ENCODE results near the gene ABHD17C.

The ABHD17C gene

DNA sequence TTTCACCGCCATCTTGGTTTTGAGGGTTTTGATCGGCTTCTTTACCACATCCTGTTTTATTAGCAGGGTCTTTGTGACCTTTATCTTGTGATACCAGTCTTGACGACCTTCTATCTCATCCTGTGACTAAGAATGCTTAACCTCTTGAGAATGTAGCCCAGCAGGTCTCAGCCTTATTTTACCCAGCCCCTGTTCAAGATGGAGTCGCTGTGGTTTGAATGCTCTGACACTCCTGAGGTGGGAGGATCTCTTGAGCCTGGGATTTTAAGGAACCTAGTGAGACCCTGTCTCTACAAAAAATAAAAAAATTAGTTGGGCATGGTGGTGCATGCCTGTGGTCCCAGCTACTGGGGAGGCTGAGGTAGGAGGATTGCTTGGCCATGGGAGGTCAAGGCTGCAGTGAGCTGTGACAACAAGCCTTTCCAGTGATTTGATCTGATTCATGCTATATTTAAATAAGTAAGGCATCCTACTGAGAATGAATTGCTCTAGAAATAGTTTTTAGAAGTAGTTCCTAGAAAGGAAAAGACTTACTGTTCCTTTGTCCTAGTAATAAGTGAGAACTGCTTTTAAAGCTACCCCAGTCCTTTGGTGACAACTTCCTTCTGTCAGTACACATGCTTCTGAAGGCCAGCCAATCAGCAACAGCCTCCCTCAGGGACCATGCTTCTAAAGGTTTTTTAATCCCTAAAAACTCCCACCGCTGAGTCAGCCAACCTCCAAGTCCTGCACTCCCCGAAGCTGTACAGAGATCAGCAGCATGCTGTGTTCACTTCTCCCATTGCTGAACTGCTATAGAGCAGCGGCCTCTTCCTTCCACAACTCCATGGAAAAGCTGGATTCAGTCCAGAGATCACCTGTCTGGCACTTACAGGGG, 75.0 kb downstream of the ABHD17C start:
- no peak for DNase-seq (ENCODE audit: low read depth in 1 of 2, low spot score in 1 of 2)
- TF ChIP-seq POLR2AphosphoS5 (IDR thresholded peaks at IDR 0.05; ENCODE audit: low read depth) (no peak), SPI1 (IDR thresholded peaks at IDR 0.05; ENCODE audit: borderline replicate concordance, low read depth) (no peak), GABPA (IDR thresholded peaks at IDR 0.05; ENCODE audit: low read depth) (no peak)
- TF ChIP-seq, protein P1, sequence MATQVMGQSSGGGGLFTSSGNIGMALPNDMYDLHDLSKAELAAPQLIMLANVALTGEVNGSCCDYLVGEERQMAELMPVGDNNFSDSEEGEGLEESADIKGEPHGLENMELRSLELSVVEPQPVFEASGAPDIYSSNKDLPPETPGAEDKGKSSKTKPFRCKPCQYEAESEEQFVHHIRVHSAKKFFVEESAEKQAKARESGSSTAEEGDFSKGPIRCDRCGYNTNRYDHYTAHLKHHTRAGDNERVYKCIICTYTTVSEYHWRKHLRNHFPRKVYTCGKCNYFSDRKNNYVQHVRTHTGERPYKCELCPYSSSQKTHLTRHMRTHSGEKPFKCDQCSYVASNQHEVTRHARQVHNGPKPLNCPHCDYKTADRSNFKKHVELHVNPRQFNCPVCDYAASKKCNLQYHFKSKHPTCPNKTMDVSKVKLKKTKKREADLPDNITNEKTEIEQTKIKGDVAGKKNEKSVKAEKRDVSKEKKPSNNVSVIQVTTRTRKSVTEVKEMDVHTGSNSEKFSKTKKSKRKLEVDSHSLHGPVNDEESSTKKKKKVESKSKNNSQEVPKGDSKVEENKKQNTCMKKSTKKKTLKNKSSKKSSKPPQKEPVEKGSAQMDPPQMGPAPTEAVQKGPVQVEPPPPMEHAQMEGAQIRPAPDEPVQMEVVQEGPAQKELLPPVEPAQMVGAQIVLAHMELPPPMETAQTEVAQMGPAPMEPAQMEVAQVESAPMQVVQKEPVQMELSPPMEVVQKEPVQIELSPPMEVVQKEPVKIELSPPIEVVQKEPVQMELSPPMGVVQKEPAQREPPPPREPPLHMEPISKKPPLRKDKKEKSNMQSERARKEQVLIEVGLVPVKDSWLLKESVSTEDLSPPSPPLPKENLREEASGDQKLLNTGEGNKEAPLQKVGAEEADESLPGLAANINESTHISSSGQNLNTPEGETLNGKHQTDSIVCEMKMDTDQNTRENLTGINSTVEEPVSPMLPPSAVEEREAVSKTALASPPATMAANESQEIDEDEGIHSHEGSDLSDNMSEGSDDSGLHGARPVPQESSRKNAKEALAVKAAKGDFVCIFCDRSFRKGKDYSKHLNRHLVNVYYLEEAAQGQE (IDR thresholded peaks at IDR 0.05; ENCODE audit: insufficient replicate concordance, low read depth): no peak
- TF ChIP-seq, protein P2, sequence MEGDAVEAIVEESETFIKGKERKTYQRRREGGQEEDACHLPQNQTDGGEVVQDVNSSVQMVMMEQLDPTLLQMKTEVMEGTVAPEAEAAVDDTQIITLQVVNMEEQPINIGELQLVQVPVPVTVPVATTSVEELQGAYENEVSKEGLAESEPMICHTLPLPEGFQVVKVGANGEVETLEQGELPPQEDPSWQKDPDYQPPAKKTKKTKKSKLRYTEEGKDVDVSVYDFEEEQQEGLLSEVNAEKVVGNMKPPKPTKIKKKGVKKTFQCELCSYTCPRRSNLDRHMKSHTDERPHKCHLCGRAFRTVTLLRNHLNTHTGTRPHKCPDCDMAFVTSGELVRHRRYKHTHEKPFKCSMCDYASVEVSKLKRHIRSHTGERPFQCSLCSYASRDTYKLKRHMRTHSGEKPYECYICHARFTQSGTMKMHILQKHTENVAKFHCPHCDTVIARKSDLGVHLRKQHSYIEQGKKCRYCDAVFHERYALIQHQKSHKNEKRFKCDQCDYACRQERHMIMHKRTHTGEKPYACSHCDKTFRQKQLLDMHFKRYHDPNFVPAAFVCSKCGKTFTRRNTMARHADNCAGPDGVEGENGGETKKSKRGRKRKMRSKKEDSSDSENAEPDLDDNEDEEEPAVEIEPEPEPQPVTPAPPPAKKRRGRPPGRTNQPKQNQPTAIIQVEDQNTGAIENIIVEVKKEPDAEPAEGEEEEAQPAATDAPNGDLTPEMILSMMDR (IDR thresholded peaks at IDR 0.05; ENCODE audit: insufficient read depth, low read length): no peak
- no peak overlapping the region for H3K4me3 ChIP-seq (replicated peaks; ENCODE audit: insufficient read depth, low read length)

DNA sequence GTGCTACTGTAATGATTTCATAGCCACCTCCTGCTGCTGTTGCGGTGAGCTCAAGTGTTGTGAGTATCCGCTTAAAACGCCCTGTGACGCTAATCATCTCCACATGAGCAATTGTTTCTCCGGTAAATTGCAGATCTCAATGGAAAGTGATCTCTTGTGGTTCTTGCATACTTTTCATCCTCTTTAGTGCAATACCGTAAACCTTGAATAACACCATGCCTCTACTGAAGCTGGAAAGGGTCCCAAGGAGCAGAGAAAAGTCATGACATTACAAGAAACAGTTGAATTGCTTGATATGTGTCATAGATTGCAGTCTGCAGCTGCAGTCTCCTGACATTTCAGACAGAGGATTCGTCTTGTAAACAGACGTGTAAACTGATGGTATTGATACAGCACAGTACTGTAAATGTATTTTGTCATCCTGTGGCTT, 78.0 kb downstream of the ABHD17C start:
- Histone ChIP-seq H3K27ac (replicated peaks) (no peak overlapping the region), H3K27me3 (ENCODE audit: insufficient read depth, poor library complexity, severe bottlenecking) (peaks cover 7% of the 10 kb centered on the region), H3K4me3 (replicated peaks; ENCODE audit: insufficient read depth, low read length) (no peak overlapping the region)
- TF ChIP-seq SPI1 (IDR thresholded peaks at IDR 0.05; ENCODE audit: borderline replicate concordance, low read depth): no peak
- TF ChIP-seq, protein P2 (IDR thresholded peaks at IDR 0.05; ENCODE audit: insufficient read depth, low read length): no peak
- TF ChIP-seq, protein P1 (IDR thresholded peaks at IDR 0.05; ENCODE audit: insufficient replicate concordance, low read depth): no peak
- no peak for TF ChIP-seq POLR2AphosphoS5 (IDR thresholded peaks at IDR 0.05; ENCODE audit: low read depth)
- TF ChIP-seq GABPA (IDR thresholded peaks at IDR 0.05; ENCODE audit: low read depth): no peak
- DNase-seq (ENCODE audit: low read depth in 1 of 2, low spot score in 1 of 2): no peak

More for the DNA sequence above, 75.0 kb downstream of the ABHD17C start:
- H3K27ac ChIP-seq (replicated peaks): no peak overlapping the region
- peaks cover 2% of the 10 kb centered on the region for H3K27me3 ChIP-seq (ENCODE audit: insufficient read depth, poor library complexity, severe bottlenecking)

DNA sequence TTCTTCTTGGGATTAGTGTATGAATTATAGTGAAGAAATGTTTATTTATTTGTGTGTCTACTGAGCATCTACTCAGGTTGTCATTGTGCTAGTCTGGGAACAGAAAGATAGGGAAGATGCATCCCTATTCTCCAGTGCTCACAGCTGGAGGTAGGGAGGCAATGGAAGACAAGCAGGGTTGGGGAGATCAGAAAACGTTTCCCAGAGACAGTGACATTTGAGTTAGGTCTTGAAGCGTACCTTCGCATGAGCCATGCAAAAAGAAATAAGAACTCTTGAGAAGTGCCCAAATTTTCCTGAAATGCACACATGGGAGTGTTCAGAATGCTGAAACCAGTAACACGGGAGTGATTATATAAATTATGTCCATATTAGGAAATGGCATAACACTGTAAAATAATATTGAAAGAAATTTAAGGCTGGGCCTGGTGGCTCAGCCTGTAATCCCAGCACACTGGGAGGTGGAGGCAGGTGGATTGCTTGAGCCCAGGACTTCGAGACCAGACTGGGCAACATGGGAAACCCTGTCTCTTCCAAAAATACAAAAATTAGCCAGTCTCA, 78.8 kb downstream of the ABHD17C start:
- TF ChIP-seq GABPA (IDR thresholded peaks at IDR 0.05; ENCODE audit: low read depth): no peak
- no peak for TF ChIP-seq SPI1 (IDR thresholded peaks at IDR 0.05; ENCODE audit: borderline replicate concordance, low read depth)
- no peak for TF ChIP-seq POLR2AphosphoS5 (IDR thresholded peaks at IDR 0.05; ENCODE audit: low read depth)
- TF ChIP-seq, protein P1 (IDR thresholded peaks at IDR 0.05; ENCODE audit: insufficient replicate concordance, low read depth): no peak
- TF ChIP-seq, protein P2 (IDR thresholded peaks at IDR 0.05; ENCODE audit: insufficient read depth, low read length): no peak
- Histone ChIP-seq H3K27ac (replicated peaks) (no peak overlapping the region), H3K4me3 (replicated peaks; ENCODE audit: insufficient read depth, low read length) (no peak overlapping the region), H3K27me3 (ENCODE audit: insufficient read depth, poor library complexity, severe bottlenecking) (peaks cover 13% of the 10 kb centered on the region)
- no peak for DNase-seq (ENCODE audit: low read depth in 1 of 2, low spot score in 1 of 2)
